MM.1S (cell line): ENCODE measurements around the gene HAT1.

Experiments
- CTCF ChIP-seq: fragments of 300-600 bp; sonication (generic); IDR thresholded peaks from 2 replicates; pipeline ENCODE4 v1.5.1; 2016; ENCODE audit warnings: antibody characterized with exemption, low read length, mixed read lengths
- EZH2phosphoT487 ChIP-seq: fragments of 300-600 bp; sonication (generic); IDR thresholded peaks from 2 replicates; pipeline ENCODE4 v1.6.1; 2018; ENCODE audit warnings: antibody characterized with exemption, low read length

DNA sequence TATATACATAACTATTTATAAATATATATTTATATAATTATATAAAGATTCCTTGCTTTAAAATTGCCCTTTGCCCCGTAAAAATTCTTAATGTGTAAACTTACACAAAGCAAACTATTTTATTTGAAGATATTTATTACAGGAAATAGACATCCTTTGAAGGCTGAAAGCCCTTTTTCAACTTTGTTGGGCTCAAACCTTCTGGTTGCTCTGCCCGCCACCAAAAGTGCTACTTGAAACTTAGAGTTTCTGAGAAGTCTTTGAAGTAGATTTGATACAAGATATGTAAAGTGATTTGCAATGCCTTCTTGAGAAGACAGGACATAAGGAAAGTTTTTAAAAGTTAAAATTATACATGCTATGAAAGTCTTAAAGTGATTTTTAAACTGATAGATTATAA lies 40.9 kb downstream of the HAT1 start:
- no peak for TF ChIP-seq CTCF
- TF ChIP-seq EZH2phosphoT487 = no peak
